Karpas-422 (cell line): ENCODE results near the gene RPGR. TPM values are rescaled to one million over a fixed set of nuclear protein-coding genes. Genes with fewer than 3 reads are reported as not detected.

ENCODE experiments used
- DNase-seq: peaks from one replicate; pipeline ENCODE4 v3.0.0-alpha.2; 2015
- H2AFZ ChIP-seq: fragments of 200-600 bp; sonication (generic); 2 replicates; pipeline ENCODE4 v1.6.1; 2014; ENCODE audit warnings: antibody characterized with exemption, low read length, mixed read lengths
- H3K27ac ChIP-seq: fragments of 200-600 bp; sonication (generic); 2 replicates; pipeline ENCODE4 v1.5.1; 2014; ENCODE audit warnings: mild to moderate bottlenecking, low read length, moderate library complexity
- H3K27me3 ChIP-seq: fragments of 200-600 bp; sonication (generic); 2 replicates; pipeline ENCODE4 v1.6.1; 2014; ENCODE audit warnings: low read length, mixed read lengths
- H3K36me3 ChIP-seq: fragments of 200-600 bp; sonication (generic); 2 replicates; pipeline ENCODE4 v1.6.1; 2014; ENCODE audit warnings: low read length, mixed read lengths; ENCODE audit not compliant: insufficient read depth
- H3K4me1 ChIP-seq: fragments of 200-600 bp; sonication (generic); 2 replicates; pipeline ENCODE4 v1.6.1; 2014; ENCODE audit warnings: mild to moderate bottlenecking, low read length, mixed read lengths
- H3K4me2 ChIP-seq: fragments of 200-600 bp; sonication (generic); 2 replicates; pipeline ENCODE4 v1.6.1; 2014; ENCODE audit warnings: low read length, low read depth, mild to moderate bottlenecking; ENCODE audit not compliant: poor library complexity, severe bottlenecking
- H3K4me3 ChIP-seq: fragments of 200-600 bp; sonication (generic); 2 replicates; pipeline ENCODE4 v1.5.1; 2014; ENCODE audit warnings: mild to moderate bottlenecking, antibody characterized with exemption, low read length, mixed read lengths
- H3K79me2 ChIP-seq: fragments of 200-600 bp; sonication (generic); 2 replicates; pipeline ENCODE4 v1.6.1; 2014; ENCODE audit warnings: mild to moderate bottlenecking, low read length, mixed read lengths
- H3K9ac ChIP-seq: fragments of 200-600 bp; sonication (generic); 2 replicates; pipeline ENCODE4 v1.6.0; 2014; ENCODE audit warnings: low read length
- H3K9me2 ChIP-seq: fragments of 200-600 bp; sonication (generic), shearing (Covaris generic); replicated peaks from 2 replicates; pipeline ENCODE4 v1.6.0; 2014; ENCODE audit warnings: mild to moderate bottlenecking, low read length, moderate library complexity; ENCODE audit not compliant: insufficient read depth
- H3K9me3 ChIP-seq: fragments of 300-700, 200-600 bp; sonication (generic); 2 replicates; pipeline ENCODE4 v1.6.1; 2014; ENCODE audit warnings: low read length, mixed read lengths
- H4K20me1 ChIP-seq: fragments of 200-600 bp; sonication (generic); 2 replicates; pipeline ENCODE4 v1.6.1; 2014; ENCODE audit warnings: mild to moderate bottlenecking, antibody characterized with exemption, low read length, low read depth; ENCODE audit not compliant: insufficient read depth
- total RNA-seq: library from RNA; depleted of rRNA; stranded (reverse); fragments of >200 nt; shearing (Covaris generic); gene quantifications from 2 replicates; pipeline ENCODE4 v1.2.3, GENCODE V29; 2014; ENCODE audit warnings: low replicate concordance

RPGR gene
- total RNA-seq, 1 experiment from 2014 or later, result 23.9 TPM

- Histone ChIP-seq H3K9me2 (no peaks in the 10 kb centered on the region), H3K4me2 (no peak overlapping the region), H4K20me1 (no peaks in the 10 kb centered on the region), H3K4me1 (no peaks in the 10 kb centered on the region), H3K27ac (no peak overlapping the region), H3K36me3 (no peaks in the 10 kb centered on the region), H3K4me3 (no peak overlapping the region), H3K9ac (no peak overlapping the region), H2AFZ (no peak overlapping the region), H3K27me3 (no peaks in the 10 kb centered on the region), H3K9me3 (no peaks in the 10 kb centered on the region), H3K79me2 (no peaks in the 10 kb centered on the region)
- no peak for DNase-seq
These were observed 93.2 kb downstream of the RPGR start for GRCh38 chrX:38233891-38234667.

GRCh38 chrX:38232079-38232686 lies 95.1 kb downstream of the RPGR start:
- no peak overlapping the region for H3K27ac ChIP-seq
- DNase-seq, result no peak
- H3K36me3 ChIP-seq, result no peaks in the 10 kb centered on the region
- no peak overlapping the region for H2AFZ ChIP-seq
- H3K9me2 ChIP-seq, result no peaks in the 10 kb centered on the region
- no peaks in the 10 kb centered on the region for H3K4me1 ChIP-seq
- H3K27me3 ChIP-seq, result no peaks in the 10 kb centered on the region
- no peaks in the 10 kb centered on the region for H4K20me1 ChIP-seq
- H3K4me2 ChIP-seq, result no peak overlapping the region
- H3K4me3 ChIP-seq, result no peak overlapping the region
- H3K79me2 ChIP-seq, result no peaks in the 10 kb centered on the region
- H3K9ac ChIP-seq, result no peak overlapping the region
- H3K9me3 ChIP-seq, result no peaks in the 10 kb centered on the region

GRCh38 chrX:38225093-38225492 lies 102.2 kb downstream of the RPGR start:
- Histone ChIP-seq H3K9me2 (no peaks in the 10 kb centered on the region), H2AFZ (no peak overlapping the region), H3K36me3 (no peaks in the 10 kb centered on the region), H3K27me3 (no peaks in the 10 kb centered on the region), H4K20me1 (no peaks in the 10 kb centered on the region), H3K27ac (no peak overlapping the region), H3K4me1 (no peaks in the 10 kb centered on the region), H3K9ac (no peak overlapping the region), H3K9me3 (no peaks in the 10 kb centered on the region), H3K4me3 (no peak overlapping the region), H3K79me2 (no peaks in the 10 kb centered on the region), H3K4me2 (no peak overlapping the region)
- no peak for DNase-seq

- H4K20me1 ChIP-seq, result no peaks in the 10 kb centered on the region
These were observed 103.1 kb downstream of the RPGR start for GRCh38 chrX:38224160-38224559.

GRCh38 chrX:38221391-38221929 lies 105.8 kb downstream of the RPGR start:
- H3K9ac ChIP-seq, result no peak overlapping the region
- no peak for DNase-seq
- H3K4me1 ChIP-seq, result no peaks in the 10 kb centered on the region; the same call in 1 of the 2 replicates

More at GRCh38 chrX:38224160-38224559, 103.1 kb downstream of the RPGR start:
- Histone ChIP-seq H3K9me3 (no peaks in the 10 kb centered on the region), H3K27me3 (no peaks in the 10 kb centered on the region), H3K9ac (no peak overlapping the region), H3K27ac (no peak overlapping the region), H3K9me2 (no peaks in the 10 kb centered on the region), H3K4me3 (no peak overlapping the region), H3K36me3 (no peaks in the 10 kb centered on the region), H3K4me1 (no peaks in the 10 kb centered on the region), H3K4me2 (no peak overlapping the region), H3K79me2 (no peaks in the 10 kb centered on the region), H2AFZ (no peak overlapping the region)
- no peak for DNase-seq

GRCh38 chrX:38220415-38221390 lies 106.6 kb downstream of the RPGR start, which contains the start of gene SRPX:
TSS of gene SRPX (minus strand) at chrX:38220871. CDS start at chrX:38220792, 79 bp downstream.
- no peaks in the 10 kb centered on the region; the same call in 1 of the 2 replicates for H3K4me1 ChIP-seq
- H3K9me2 ChIP-seq, result no peaks in the 10 kb centered on the region
- no peaks in the 10 kb centered on the region for H3K9me3 ChIP-seq
- H3K4me3 ChIP-seq, result no peak within 1 kb of the TSS
- no peaks in the 10 kb centered on the region for H4K20me1 ChIP-seq
- H3K9ac ChIP-seq, result no peak within 1 kb of the TSS
- no peaks in the 10 kb centered on the region for H3K27me3 ChIP-seq
- no peak within 1 kb of the TSS for H3K4me2 ChIP-seq
- H2AFZ ChIP-seq, result no peak within 1 kb of the TSS
- H3K27ac ChIP-seq, result no peak within 1 kb of the TSS
- no peak for DNase-seq
- H3K36me3 ChIP-seq, result no peaks in the 10 kb centered on the region
- H3K79me2 ChIP-seq, result no peaks in the 10 kb centered on the region

More at GRCh38 chrX:38221391-38221929, 105.8 kb downstream of the RPGR start:
- H3K27me3 ChIP-seq, result no peaks in the 10 kb centered on the region
- H3K27ac ChIP-seq, result no peak overlapping the region
- no peak overlapping the region for H2AFZ ChIP-seq
- no peak overlapping the region for H3K4me2 ChIP-seq
- no peaks in the 10 kb centered on the region for H3K9me3 ChIP-seq
- no peaks in the 10 kb centered on the region for H3K36me3 ChIP-seq
- H4K20me1 ChIP-seq, result no peaks in the 10 kb centered on the region
- H3K4me3 ChIP-seq, result no peak overlapping the region
- no peaks in the 10 kb centered on the region for H3K79me2 ChIP-seq
- no peaks in the 10 kb centered on the region for H3K9me2 ChIP-seq

- Histone ChIP-seq H2AFZ (no peak overlapping the region), H3K9me3 (no peaks in the 10 kb centered on the region), H3K4me2 (no peak overlapping the region), H3K27me3 (no peaks in the 10 kb centered on the region), H4K20me1 (no peaks in the 10 kb centered on the region), H3K79me2 (no peaks in the 10 kb centered on the region), H3K27ac (no peak overlapping the region), H3K9ac (no peak overlapping the region), H3K4me3 (no peak overlapping the region), H3K36me3 (no peaks in the 10 kb centered on the region), H3K4me1 (no peaks in the 10 kb centered on the region; the same call in 1 of the 2 replicates), H3K9me2 (no peaks in the 10 kb centered on the region)
- DNase-seq, result no peak
These were observed 107.3 kb downstream of the RPGR start for GRCh38 chrX:38220024-38220414.
